Measurements from ENCODE around the gene HUS1. TPM values are rescaled to one million over a fixed set of nuclear protein-coding genes. Genes with fewer than 3 reads are reported as not detected.

HUS1 gene
- polyA plus RNA-seq, 3 donors, result 37.7 to 45.9 (median 38.8) TPM

DNA sequence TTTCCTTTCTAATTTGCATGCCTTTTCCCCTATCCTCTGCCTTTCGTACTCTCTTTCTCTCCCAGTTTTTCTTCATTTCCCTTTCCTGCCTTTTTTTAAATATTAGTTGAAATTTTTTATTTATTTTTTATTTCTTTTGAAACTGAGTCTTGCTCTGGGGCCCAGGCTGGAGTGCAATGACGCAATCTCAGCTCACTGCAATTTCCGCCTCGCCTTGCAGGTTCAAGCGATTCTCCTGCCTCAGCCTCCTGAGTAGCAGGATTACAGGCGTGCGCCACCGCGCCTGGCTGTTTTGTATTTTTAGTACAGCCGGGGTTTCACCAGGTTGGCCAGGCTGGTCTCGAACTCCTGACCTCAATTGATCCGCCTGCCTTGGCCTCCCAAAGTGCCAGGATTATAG lies 20.0 kb upstream of the HUS1 start:
- WGBS (ENCODE audit: insufficient coverage), result 91% methylated on average over 11 of the region's 12 CpGs
- Histone ChIP-seq H3K9ac (ENCODE audit: insufficient read depth, low read length, poor library complexity, severe bottlenecking) (no peak overlapping the region), H2AFZ (ENCODE audit: insufficient read depth, low read depth, low read length, poor library complexity, severe bottlenecking) (no peak overlapping the region), H3K27me3 (ENCODE audit: control insufficient read depth in 2 of 2, insufficient read depth in 2 of 2, low read length in 2 of 2) (no peaks in the 10 kb centered on the region), H3K4me1 (ENCODE audit: control insufficient read depth in 1 of 2, insufficient read depth in 2 of 2, low read length in 2 of 2) (no peaks in the 10 kb centered on the region), H3K4me3 (replicated peaks in 1 of 3; ENCODE audit: low read depth in 2 of 3, low read length in 3 of 3) (no peak overlapping the region), H4K20me1 (ENCODE audit: insufficient read depth, low read length) (no peaks in the 10 kb centered on the region), H3K9me3 (replicated peaks in 1 of 2; ENCODE audit: control insufficient read depth in 1 of 2, insufficient read depth in 1 of 2, low read length in 2 of 2) (no peaks in the 10 kb centered on the region), H3K36me3 (replicated peaks in 1 of 2; ENCODE audit: control insufficient read depth in 1 of 2, insufficient read depth in 2 of 2, low read length in 2 of 2) (no peaks in the 10 kb centered on the region), H3K4me2 (replicated peaks; ENCODE audit: extremely low read depth, low read length, poor library complexity, severe bottlenecking) (no peak overlapping the region), H3K27ac (ENCODE audit: low read depth in 1 of 2, low read length in 2 of 2) (no peak overlapping the region), H3K79me2 (ENCODE audit: insufficient read depth, low read length) (no peaks in the 10 kb centered on the region)
- no peaks in the 10 kb centered on the region for H3K36me3 Mint-ChIP-seq
- H3K4me3 Mint-ChIP-seq, result no peak overlapping the region
- TF ChIP-seq, protein P1, sequence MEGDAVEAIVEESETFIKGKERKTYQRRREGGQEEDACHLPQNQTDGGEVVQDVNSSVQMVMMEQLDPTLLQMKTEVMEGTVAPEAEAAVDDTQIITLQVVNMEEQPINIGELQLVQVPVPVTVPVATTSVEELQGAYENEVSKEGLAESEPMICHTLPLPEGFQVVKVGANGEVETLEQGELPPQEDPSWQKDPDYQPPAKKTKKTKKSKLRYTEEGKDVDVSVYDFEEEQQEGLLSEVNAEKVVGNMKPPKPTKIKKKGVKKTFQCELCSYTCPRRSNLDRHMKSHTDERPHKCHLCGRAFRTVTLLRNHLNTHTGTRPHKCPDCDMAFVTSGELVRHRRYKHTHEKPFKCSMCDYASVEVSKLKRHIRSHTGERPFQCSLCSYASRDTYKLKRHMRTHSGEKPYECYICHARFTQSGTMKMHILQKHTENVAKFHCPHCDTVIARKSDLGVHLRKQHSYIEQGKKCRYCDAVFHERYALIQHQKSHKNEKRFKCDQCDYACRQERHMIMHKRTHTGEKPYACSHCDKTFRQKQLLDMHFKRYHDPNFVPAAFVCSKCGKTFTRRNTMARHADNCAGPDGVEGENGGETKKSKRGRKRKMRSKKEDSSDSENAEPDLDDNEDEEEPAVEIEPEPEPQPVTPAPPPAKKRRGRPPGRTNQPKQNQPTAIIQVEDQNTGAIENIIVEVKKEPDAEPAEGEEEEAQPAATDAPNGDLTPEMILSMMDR (IDR thresholded peaks at IDR 0.05), result no peak
- peaks cover 0 to 4% (median 1%) of the 10 kb centered on the region in 3 donors for H3K27me3 Mint-ChIP-seq (ENCODE audit: low read depth in 3 of 3)
- no peak overlapping the region for H3K27ac Mint-ChIP-seq
- intact Hi-C loops (cut with micrococcal nuclease), result no loop called here
- no peak for DNase-seq
- peaks cover 0 to 8% (median 3%) of the 10 kb centered on the region in 7 donors for H3K9me3 Mint-ChIP-seq
- no peaks in the 10 kb centered on the region for H3K4me1 Mint-ChIP-seq

DNA sequence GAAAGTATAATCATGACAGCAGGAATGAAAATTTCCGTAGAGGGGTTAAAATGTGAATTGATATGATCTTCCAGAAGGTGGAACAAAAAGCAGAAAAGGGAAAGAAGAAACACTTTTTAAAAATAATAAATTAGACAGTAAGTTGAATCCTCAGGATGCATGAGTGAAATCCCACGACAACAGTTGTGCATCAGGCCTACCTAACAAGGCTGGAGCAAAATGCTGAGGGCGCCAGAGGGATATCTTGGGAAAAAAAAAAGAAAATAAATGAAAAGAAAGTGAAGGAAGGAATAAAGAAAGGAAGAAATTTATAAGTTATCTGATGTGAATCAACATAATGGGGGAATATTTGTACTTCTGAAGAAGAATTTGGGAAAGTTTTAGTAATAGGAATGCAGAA lies 13.0 kb upstream of the HUS1 start:
- Histone ChIP-seq H4K20me1 (ENCODE audit: insufficient read depth, low read length) (no peaks in the 10 kb centered on the region), H3K4me3 (replicated peaks in 1 of 3; ENCODE audit: low read depth in 2 of 3, low read length in 3 of 3) (peak overlapping the region in 2 of 3 experiments; percentile 56 to 87), H2AFZ (ENCODE audit: insufficient read depth, low read depth, low read length, poor library complexity, severe bottlenecking) (peak overlapping the region; percentile 94), H3K27me3 (ENCODE audit: control insufficient read depth in 2 of 2, insufficient read depth in 2 of 2, low read length in 2 of 2) (no peaks in the 10 kb centered on the region), H3K4me1 (ENCODE audit: control insufficient read depth in 1 of 2, insufficient read depth in 2 of 2, low read length in 2 of 2) (peaks cover 6 to 12% of the 10 kb centered on the region in 2 donors), H3K79me2 (ENCODE audit: insufficient read depth, low read length) (no peaks in the 10 kb centered on the region), H3K9me3 (replicated peaks in 1 of 2; ENCODE audit: control insufficient read depth in 1 of 2, insufficient read depth in 1 of 2, low read length in 2 of 2) (no peaks in the 10 kb centered on the region), H3K36me3 (replicated peaks in 1 of 2; ENCODE audit: control insufficient read depth in 1 of 2, insufficient read depth in 2 of 2, low read length in 2 of 2) (no peaks in the 10 kb centered on the region), H3K27ac (ENCODE audit: low read depth in 1 of 2, low read length in 2 of 2) (peak overlapping the region in 1 of 2 donors; percentile 83), H3K9ac (ENCODE audit: insufficient read depth, low read length, poor library complexity, severe bottlenecking) (peak overlapping the region; percentile 47), H3K4me2 (replicated peaks; ENCODE audit: extremely low read depth, low read length, poor library complexity, severe bottlenecking) (peak overlapping the region; percentile 97)
- H3K4me1 Mint-ChIP-seq, result peaks cover 18% of the 10 kb centered on the region
- H3K36me3 Mint-ChIP-seq, result no peaks in the 10 kb centered on the region
- DNase-seq, result no peak
- intact Hi-C loops (cut with micrococcal nuclease), result loop anchor here (1.0 to 5.0 kb wide), 2 partner anchors 115 to 118 kb away; no protein-coding TSS in a partner anchor
- H3K27me3 Mint-ChIP-seq (ENCODE audit: low read depth in 3 of 3), result peaks cover 0 to 3% (median 0%) of the 10 kb centered on the region in 3 donors
- H3K27ac Mint-ChIP-seq, result peak overlapping the region; percentile 88 to 95 (median 92)
- peaks cover 0 to 4% (median 0%) of the 10 kb centered on the region in 7 donors for H3K9me3 Mint-ChIP-seq
- peak overlapping the region; percentile 97 to 100 for H3K4me3 Mint-ChIP-seq
- WGBS (ENCODE audit: insufficient coverage), result 60% methylated on average over 1 of the region's 3 CpGs
- TF ChIP-seq, protein P1 (IDR thresholded peaks at IDR 0.05), result no peak

Data from CD14-positive monocyte (primary cell).